DND-41 (cell line): ENCODE data around the gene CD69.

ENCODE experiments used
- ATAC-seq: fragments of 200-7000 bp; cut with Tn5 transposase; 3 replicates; pipeline ENCODE4 v1.9.1; 2021; ENCODE audit warnings: low read depth; ENCODE audit not compliant: insufficient read depth
- DNase-seq: peaks from one replicate; pipeline ENCODE4 v3.0.0-alpha.2; 2020
- H2AFZ ChIP-seq: 2 replicates; pipeline ENCODE4 v1.6.0; 2012; ENCODE audit warnings: low read depth, low read length
- H3K27ac ChIP-seq: 2 replicates; pipeline ENCODE4 v1.5.1; 2012; ENCODE audit warnings: low read length, inconsistent platforms
- H3K27me3 ChIP-seq: fragments of 200-600 bp; sonication (generic); 2 replicates; pipeline ENCODE4 v1.6.0; 2012; ENCODE audit warnings: low read length, mild to moderate bottlenecking, inconsistent platforms; ENCODE audit not compliant: insufficient read depth, poor library complexity
- H3K36me3 ChIP-seq: 2 replicates; pipeline ENCODE4 v1.5.1; 2012; ENCODE audit warnings: low read length, inconsistent platforms; ENCODE audit not compliant: insufficient read depth
- H3K4me1 ChIP-seq: 2 replicates; pipeline ENCODE4 v1.5.1; 2012; ENCODE audit warnings: mild to moderate bottlenecking, low read length; ENCODE audit not compliant: insufficient read depth
- H3K4me2 ChIP-seq: 2 replicates; pipeline ENCODE4 v1.6.0; 2012; ENCODE audit warnings: mild to moderate bottlenecking, moderate library complexity, low read length, inconsistent platforms; ENCODE audit not compliant: insufficient read depth
- H3K4me3 ChIP-seq, 2 experiments: fragments of 200-600 bp in 1 of 2; shearing (Covaris generic) in 1 of 2; 2 replicates each; pipeline ENCODE4 v1.5.1; 2012 to 2016; ENCODE audit warnings: inconsistent platforms in 2 of 2, low read length in 2 of 2, mild to moderate bottlenecking in 2 of 2, low read depth in 1 of 2, moderate library complexity in 1 of 2
- H3K79me2 ChIP-seq: 2 replicates; pipeline ENCODE4 v1.6.0; 2012; ENCODE audit warnings: low read length, inconsistent platforms; ENCODE audit not compliant: insufficient read depth
- H3K9ac ChIP-seq: 2 replicates; pipeline ENCODE4 v1.6.0; 2012; ENCODE audit warnings: low read depth, mild to moderate bottlenecking, inconsistent platforms, low read length, moderate library complexity
- H3K9me3 ChIP-seq: 2 replicates; pipeline ENCODE4 v1.5.1; 2012; ENCODE audit warnings: low read length, moderate library complexity, mild to moderate bottlenecking, inconsistent platforms; ENCODE audit not compliant: insufficient read depth, severe bottlenecking
- H4K20me1 ChIP-seq: 2 replicates; pipeline ENCODE4 v1.6.0; 2012; ENCODE audit warnings: low read length; ENCODE audit not compliant: insufficient read depth
- CTCF ChIP-seq: IDR thresholded peaks from 2 replicates; pipeline ENCODE4 v1.5.1; 2012; ENCODE audit warnings: borderline replicate concordance, low read length, moderate library complexity, mild to moderate bottlenecking; ENCODE audit not compliant: poor library complexity, severe bottlenecking; ENCODE audit errors: extremely low read depth
- EZH2 ChIP-seq: IDR thresholded peaks from 3 replicates; pipeline ENCODE4 v1.6.1; 2012; ENCODE audit warnings: borderline replicate concordance, low read depth, mild to moderate bottlenecking, moderate library complexity, low read length, inconsistent platforms; ENCODE audit not compliant: severe bottlenecking

Gene CD69

GRCh38 chr12:9761419-9761781 lies 699 bp upstream of the CD69 start:
- Histone ChIP-seq H3K4me1 (peaks cover 81% of the 10 kb centered on the region), H3K4me3 (peak overlapping the region; percentile 39 to 63; a peak in 3 of 4 replicates), H3K9me3 (no peaks in the 10 kb centered on the region), H3K27me3 (no peaks in the 10 kb centered on the region), H4K20me1 (no peaks in the 10 kb centered on the region), H2AFZ (peak overlapping the region; percentile 13; the same call in 1 of the 2 replicates), H3K36me3 (peaks cover 4% of the 10 kb centered on the region), H3K27ac (peak overlapping the region; percentile 92), H3K9ac (peak overlapping the region; percentile 70), H3K79me2 (peaks cover 42% of the 10 kb centered on the region), H3K4me2 (peak overlapping the region; percentile 71)
- TF ChIP-seq CTCF (no peak), EZH2 (no peak)
- peak; percentile 18; the same call in 2 of the 3 replicates for ATAC-seq
- no peak for DNase-seq

- Histone ChIP-seq H2AFZ (no peak overlapping the region), H3K9ac (peak overlapping the region; percentile 70), H3K4me3 (peak overlapping the region; percentile 39 to 63), H3K4me1 (peaks cover 77% of the 10 kb centered on the region), H3K9me3 (no peaks in the 10 kb centered on the region), H3K4me2 (peak overlapping the region; percentile 71), H3K79me2 (peaks cover 50% of the 10 kb centered on the region), H3K36me3 (peaks cover 17% of the 10 kb centered on the region), H3K27me3 (no peaks in the 10 kb centered on the region), H3K27ac (peak overlapping the region; percentile 92), H4K20me1 (no peaks in the 10 kb centered on the region)
- no peak for DNase-seq
- ATAC-seq = no peak
- no peak for TF ChIP-seq EZH2
- TF ChIP-seq CTCF = no peak
These were observed 581 bp downstream of the CD69 start for GRCh38 chr12:9760120-9760519.

- no peak for DNase-seq
- H3K36me3 ChIP-seq = peaks cover 21% of the 10 kb centered on the region
- no peaks in the 10 kb centered on the region for H3K9me3 ChIP-seq
- H3K27me3 ChIP-seq = no peaks in the 10 kb centered on the region
- no peak for TF ChIP-seq EZH2
- no peak for TF ChIP-seq CTCF
- no peak for ATAC-seq
- H3K9ac ChIP-seq = peak overlapping the region; percentile 70
- peak overlapping the region; percentile 39 to 63 for H3K4me3 ChIP-seq
- peak overlapping the region; percentile 71 for H3K4me2 ChIP-seq
- H2AFZ ChIP-seq = no peak overlapping the region
- peak overlapping the region; percentile 92 for H3K27ac ChIP-seq
- no peaks in the 10 kb centered on the region for H4K20me1 ChIP-seq
- H3K4me1 ChIP-seq = peaks cover 74% of the 10 kb centered on the region
- H3K79me2 ChIP-seq = peaks cover 54% of the 10 kb centered on the region
These were observed 1.0 kb downstream of the CD69 start for GRCh38 chr12:9759694-9760093.
